ENCODE data around the gene KLK12. TPM values are rescaled to one million over a fixed set of nuclear protein-coding genes. Genes with fewer than 3 reads are reported as not detected.

The KLK12 gene
- total RNA-seq, 2 experiments from 2014 or later: not detected

- H3K27ac Mint-ChIP-seq: no peak overlapping the region
- H3K4me3 Mint-ChIP-seq: no peak overlapping the region
- Histone ChIP-seq H3K27me3 (ENCODE audit: control insufficient read depth in 1 of 2, insufficient read depth in 2 of 2, low read length in 2 of 2) (peaks cover 27 to 30% of the 10 kb centered on the region in 2 experiments), H3K36me3 (ENCODE audit: insufficient read depth, low read length) (no peaks in the 10 kb centered on the region), H3K9me3 (ENCODE audit: control insufficient read depth in 1 of 2, insufficient read depth in 1 of 2, low read length in 2 of 2) (peaks cover 0 to 22% of the 10 kb centered on the region in 2 experiments), H3K4me3 (ENCODE audit: low read length) (no peak overlapping the region), H3K27ac (ENCODE audit: low read depth in 1 of 2, low read length in 2 of 2) (no peak overlapping the region), H3K4me1 (ENCODE audit: insufficient read depth, low read length) (no peaks in the 10 kb centered on the region)
- TF ChIP-seq CTCF (IDR thresholded peaks at IDR 0.05): no peak
- H3K9me3 Mint-ChIP-seq: no peaks in the 10 kb centered on the region
- H3K27me3 Mint-ChIP-seq: peaks cover 77% of the 10 kb centered on the region
- ChIA-PET CTCF (no interaction called here), POLR2A (no interaction called here)
- no peaks in the 10 kb centered on the region for H3K4me1 Mint-ChIP-seq (ENCODE audit: low read depth)
- DNase-seq (peak in 1 of 14 experiments; percentile 38), ATAC-seq (ENCODE audit: poor library complexity) (no peak)
- H3K36me3 Mint-ChIP-seq (ENCODE audit: low read depth): no peaks in the 10 kb centered on the region
- intact Hi-C loops (cut with DNase I, micrococcal nuclease): no loop called here
These were observed 32.1 kb downstream of the KLK12 start for GRCh38 chr19:51002542-51003311.

DNA sequence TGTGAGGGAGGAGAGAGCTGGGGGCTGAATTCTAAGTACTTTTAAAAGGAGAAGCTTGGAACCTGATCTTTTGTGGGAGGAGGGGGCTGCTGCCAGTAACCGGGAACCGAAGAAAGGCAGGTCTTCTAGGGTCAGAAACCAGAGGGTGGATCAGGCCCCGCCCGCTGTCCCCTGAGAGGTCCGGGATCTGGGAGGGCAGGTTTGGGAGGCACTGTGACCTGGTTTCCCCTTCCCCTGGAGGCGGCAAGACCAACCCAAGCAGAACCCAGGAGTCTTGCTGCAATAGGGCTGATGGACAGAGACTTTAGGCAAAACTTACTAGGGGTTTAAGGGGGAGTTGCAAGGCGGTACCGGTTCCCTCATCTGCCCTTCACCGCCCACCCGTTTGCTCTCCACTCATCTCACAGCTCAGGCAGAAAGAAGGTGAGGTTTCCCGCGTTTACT, 32.7 kb downstream of the KLK12 start:
- Mint-ChIP-seq H3K4me1 (ENCODE audit: low read depth) (no peaks in the 10 kb centered on the region), H3K27me3 (peaks cover 71% of the 10 kb centered on the region), H3K4me3 (no peak overlapping the region), H3K27ac (no peak overlapping the region), H3K36me3 (ENCODE audit: low read depth) (no peaks in the 10 kb centered on the region), H3K9me3 (no peaks in the 10 kb centered on the region)
- peaks cover 0 to 22% of the 10 kb centered on the region in 2 experiments for H3K9me3 ChIP-seq (ENCODE audit: control insufficient read depth in 1 of 2, insufficient read depth in 1 of 2, low read length in 2 of 2)
- peaks cover 27 to 30% of the 10 kb centered on the region in 2 experiments for H3K27me3 ChIP-seq (ENCODE audit: control insufficient read depth in 1 of 2, insufficient read depth in 2 of 2, low read length in 2 of 2)
- POLR2A ChIA-PET: no interaction called here
- DNase-seq (no peak), ATAC-seq (ENCODE audit: poor library complexity) (no peak)
- no peak overlapping the region for H3K4me3 ChIP-seq (ENCODE audit: low read length)
- CTCF ChIA-PET: no interaction called here
- intact Hi-C loops (cut with DNase I, micrococcal nuclease): no loop called here
- H3K27ac ChIP-seq (ENCODE audit: low read depth in 1 of 2, low read length in 2 of 2): no peak overlapping the region
- H3K4me1 ChIP-seq (ENCODE audit: insufficient read depth, low read length): no peaks in the 10 kb centered on the region
- H3K36me3 ChIP-seq (ENCODE audit: insufficient read depth, low read length): no peaks in the 10 kb centered on the region
- TF ChIP-seq CTCF (IDR thresholded peaks at IDR 0.05): no peak

- Histone ChIP-seq H3K4me1 (ENCODE audit: insufficient read depth, low read length) (no peaks in the 10 kb centered on the region), H3K27ac (ENCODE audit: low read depth in 1 of 2, low read length in 2 of 2) (no peak within 1 kb of the TSS), H3K9me3 (ENCODE audit: control insufficient read depth in 1 of 2, insufficient read depth in 1 of 2, low read length in 2 of 2) (peaks cover 0 to 22% of the 10 kb centered on the region in 2 experiments), H3K36me3 (ENCODE audit: insufficient read depth, low read length) (no peaks in the 10 kb centered on the region), H3K27me3 (ENCODE audit: control insufficient read depth in 1 of 2, insufficient read depth in 2 of 2, low read length in 2 of 2) (peaks cover 25 to 30% of the 10 kb centered on the region in 2 experiments), H3K4me3 (ENCODE audit: low read length) (no peak within 1 kb of the TSS)
- CTCF ChIA-PET: no interaction called here
- intact Hi-C loops (cut with DNase I, micrococcal nuclease): no loop called here
- TF ChIP-seq CTCF (IDR thresholded peaks at IDR 0.05): no peak
- Mint-ChIP-seq H3K27me3 (peaks cover 67% of the 10 kb centered on the region), H3K4me1 (ENCODE audit: low read depth) (no peaks in the 10 kb centered on the region), H3K4me3 (no peak within 1 kb of the TSS), H3K36me3 (ENCODE audit: low read depth) (no peaks in the 10 kb centered on the region), H3K9me3 (no peaks in the 10 kb centered on the region), H3K27ac (no peak within 1 kb of the TSS)
- DNase-seq: no peak
- no peak for ATAC-seq (ENCODE audit: poor library complexity)
- POLR2A ChIA-PET: no interaction called here
These were observed 33.3 kb downstream of the KLK12 start, which contains the start of gene KLK8 for GRCh38 chr19:51001515-51001914. TSS of gene KLK8 (minus strand) at chr19:51001604. CDS start at chr19:51001167, 437 bp downstream.
